ENCODE data around the gene ATP5ME. TPM values are rescaled to one million over a fixed set of nuclear protein-coding genes. Genes with fewer than 3 reads are reported as not detected.
A peak's percentile ranks its signal among the peaks of the same experiment; 100 is the strongest.

ATP5ME gene
- polyA plus RNA-seq, 3 donors, result 163 to 397 (median 367) TPM

DNA sequence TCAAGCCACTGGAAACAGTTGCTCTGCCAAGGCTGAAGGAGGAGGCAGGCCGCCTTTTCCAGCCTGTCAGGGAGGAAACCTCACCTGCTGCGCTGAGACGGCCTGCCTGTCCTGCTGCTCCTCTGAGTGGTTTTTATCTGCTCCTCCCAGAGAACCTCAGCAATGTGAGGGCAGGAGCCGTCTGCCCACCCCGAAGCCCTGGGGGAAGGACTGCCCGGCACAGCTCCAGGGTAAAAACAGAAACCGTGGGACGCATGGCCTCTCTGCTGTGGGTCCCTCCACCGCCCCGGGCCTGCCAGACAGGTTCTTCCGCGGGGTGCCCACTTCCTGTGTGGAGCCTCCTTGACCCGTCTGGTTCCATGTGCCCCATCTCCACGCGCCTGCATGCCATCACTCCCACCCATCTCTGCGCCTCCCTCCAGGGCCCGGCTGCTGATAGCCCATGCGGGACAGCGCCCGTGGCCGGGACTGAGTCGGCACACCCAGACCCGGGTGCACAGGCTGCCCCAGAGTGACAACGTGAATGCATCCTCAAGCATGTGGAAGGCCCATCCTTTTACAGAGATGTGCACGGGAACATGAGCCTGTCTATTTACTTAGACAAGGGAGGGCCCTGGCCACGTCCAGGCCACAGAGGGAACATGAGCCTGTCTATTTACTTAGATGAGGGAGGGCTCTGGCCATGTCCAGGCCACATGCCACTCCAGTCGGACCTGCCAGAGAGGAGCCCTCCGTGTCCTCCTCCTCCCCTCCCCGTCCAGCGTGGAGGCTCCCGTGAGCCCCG lies 18.9 kb upstream of the ATP5ME start:
- no peak for DNase-seq
- Mint-ChIP-seq H3K36me3 (no peaks in the 10 kb centered on the region), H3K27me3 (ENCODE audit: low read depth in 3 of 3) (peaks cover 11 to 24% (median 20%) of the 10 kb centered on the region in 3 donors), H3K4me1 (peaks cover 22% of the 10 kb centered on the region), H3K9me3 (peaks cover 0 to 3% (median 0%) of the 10 kb centered on the region in 7 donors), H3K27ac (peak overlapping the region in 1 of 7 donors; percentile 38), H3K4me3 (peak overlapping the region in 1 of 2 donors; percentile 39)
- Histone ChIP-seq H2AFZ (ENCODE audit: insufficient read depth, low read depth, low read length, poor library complexity, severe bottlenecking) (no peak overlapping the region), H3K4me3 (replicated peaks in 1 of 3; ENCODE audit: low read depth in 2 of 3, low read length in 3 of 3) (no peak overlapping the region), H3K4me1 (ENCODE audit: control insufficient read depth in 1 of 2, insufficient read depth in 2 of 2, low read length in 2 of 2) (peaks cover 24 to 25% of the 10 kb centered on the region in 2 donors), H3K36me3 (replicated peaks in 1 of 2; ENCODE audit: control insufficient read depth in 1 of 2, insufficient read depth in 2 of 2, low read length in 2 of 2) (no peaks in the 10 kb centered on the region), H3K9me3 (replicated peaks in 1 of 2; ENCODE audit: control insufficient read depth in 1 of 2, insufficient read depth in 1 of 2, low read length in 2 of 2) (no peaks in the 10 kb centered on the region), H4K20me1 (ENCODE audit: insufficient read depth, low read length) (no peaks in the 10 kb centered on the region), H3K4me2 (replicated peaks; ENCODE audit: extremely low read depth, low read length, poor library complexity, severe bottlenecking) (no peak overlapping the region), H3K9ac (ENCODE audit: insufficient read depth, low read length, poor library complexity, severe bottlenecking) (no peak overlapping the region), H3K27me3 (ENCODE audit: control insufficient read depth in 2 of 2, insufficient read depth in 2 of 2, low read length in 2 of 2) (no peaks in the 10 kb centered on the region), H3K79me2 (ENCODE audit: insufficient read depth, low read length) (peaks cover 20% of the 10 kb centered on the region), H3K27ac (ENCODE audit: low read depth in 1 of 2, low read length in 2 of 2) (no peak overlapping the region)
- 70% methylated on average over 24 of the region's 32 CpGs for WGBS (ENCODE audit: insufficient coverage)
- intact Hi-C loops (cut with micrococcal nuclease), result loop anchor here in 1 of 2 donors (10.0 kb wide), 1 partner anchor 242 kb away; the partner anchor contains the start of genes GAK and TMEM175
- TF ChIP-seq, protein P1, sequence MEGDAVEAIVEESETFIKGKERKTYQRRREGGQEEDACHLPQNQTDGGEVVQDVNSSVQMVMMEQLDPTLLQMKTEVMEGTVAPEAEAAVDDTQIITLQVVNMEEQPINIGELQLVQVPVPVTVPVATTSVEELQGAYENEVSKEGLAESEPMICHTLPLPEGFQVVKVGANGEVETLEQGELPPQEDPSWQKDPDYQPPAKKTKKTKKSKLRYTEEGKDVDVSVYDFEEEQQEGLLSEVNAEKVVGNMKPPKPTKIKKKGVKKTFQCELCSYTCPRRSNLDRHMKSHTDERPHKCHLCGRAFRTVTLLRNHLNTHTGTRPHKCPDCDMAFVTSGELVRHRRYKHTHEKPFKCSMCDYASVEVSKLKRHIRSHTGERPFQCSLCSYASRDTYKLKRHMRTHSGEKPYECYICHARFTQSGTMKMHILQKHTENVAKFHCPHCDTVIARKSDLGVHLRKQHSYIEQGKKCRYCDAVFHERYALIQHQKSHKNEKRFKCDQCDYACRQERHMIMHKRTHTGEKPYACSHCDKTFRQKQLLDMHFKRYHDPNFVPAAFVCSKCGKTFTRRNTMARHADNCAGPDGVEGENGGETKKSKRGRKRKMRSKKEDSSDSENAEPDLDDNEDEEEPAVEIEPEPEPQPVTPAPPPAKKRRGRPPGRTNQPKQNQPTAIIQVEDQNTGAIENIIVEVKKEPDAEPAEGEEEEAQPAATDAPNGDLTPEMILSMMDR (IDR thresholded peaks at IDR 0.05), result no peak

DNA sequence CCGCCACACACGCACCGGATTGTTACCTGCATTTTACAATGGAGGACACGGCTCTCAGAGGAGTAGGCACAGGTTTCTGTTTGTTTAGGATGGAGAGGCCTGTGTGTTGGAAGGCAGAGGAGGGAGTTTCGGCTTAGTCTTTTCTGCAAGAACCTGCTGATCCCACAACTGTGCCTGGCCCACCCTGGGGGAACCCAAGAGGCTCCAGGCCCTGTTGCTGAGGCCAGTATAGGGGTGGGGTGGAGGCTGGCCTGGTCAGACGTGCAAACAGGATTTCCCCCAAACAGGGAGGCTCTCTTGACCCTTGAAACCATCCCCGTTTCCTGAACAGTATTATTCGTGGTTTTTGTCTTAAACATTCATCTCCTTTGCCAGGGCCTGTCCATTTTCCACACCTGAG lies 15.6 kb upstream of the ATP5ME start:
- H3K9ac ChIP-seq (ENCODE audit: insufficient read depth, low read length, poor library complexity, severe bottlenecking), result peak overlapping the region; percentile 87
- H3K27me3 ChIP-seq (ENCODE audit: control insufficient read depth in 2 of 2, insufficient read depth in 2 of 2, low read length in 2 of 2), result no peaks in the 10 kb centered on the region
- Mint-ChIP-seq H3K27ac (peak overlapping the region; percentile 78 to 98 (median 82)), H3K27me3 (ENCODE audit: low read depth in 3 of 3) (peaks cover 4 to 14% (median 10%) of the 10 kb centered on the region in 3 donors), H3K4me1 (peaks cover 40% of the 10 kb centered on the region), H3K36me3 (peaks cover 11 to 12% of the 10 kb centered on the region in 2 donors), H3K9me3 (peaks cover 0 to 3% (median 0%) of the 10 kb centered on the region in 7 donors), H3K4me3 (peak overlapping the region; percentile 73 to 86)
- peak overlapping the region; percentile 97 for H2AFZ ChIP-seq (ENCODE audit: insufficient read depth, low read depth, low read length, poor library complexity, severe bottlenecking)
- H4K20me1 ChIP-seq (ENCODE audit: insufficient read depth, low read length), result peaks cover 15% of the 10 kb centered on the region
- H3K4me2 ChIP-seq (replicated peaks; ENCODE audit: extremely low read depth, low read length, poor library complexity, severe bottlenecking), result peak overlapping the region; percentile 86
- WGBS (ENCODE audit: insufficient coverage), result 80% methylated on average over 5 of the region's 8 CpGs
- H3K4me1 ChIP-seq (ENCODE audit: control insufficient read depth in 1 of 2, insufficient read depth in 2 of 2, low read length in 2 of 2), result peaks cover 42% of the 10 kb centered on the region in 2 donors
- TF ChIP-seq, protein P1 (IDR thresholded peaks at IDR 0.05), result no peak
- DNase-seq, result no peak
- peaks cover 2 to 18% of the 10 kb centered on the region in 2 donors for H3K36me3 ChIP-seq (replicated peaks in 1 of 2; ENCODE audit: control insufficient read depth in 1 of 2, insufficient read depth in 2 of 2, low read length in 2 of 2)
- peak overlapping the region; percentile 54 to 82 (median 73) for H3K4me3 ChIP-seq (replicated peaks in 1 of 3; ENCODE audit: low read depth in 2 of 3, low read length in 3 of 3)
- intact Hi-C loops (cut with micrococcal nuclease), result loop anchor here in 1 of 2 donors (2.0 to 10.0 kb wide), 4 partner anchors 15 to 893 kb away; partner anchors contain the start of genes GAK, PCGF3, TMEM175 and ZNF141
- peak overlapping the region; percentile 99 for H3K27ac ChIP-seq (ENCODE audit: low read depth in 1 of 2, low read length in 2 of 2)
- peaks cover 35% of the 10 kb centered on the region for H3K79me2 ChIP-seq (ENCODE audit: insufficient read depth, low read length)
- H3K9me3 ChIP-seq (replicated peaks in 1 of 2; ENCODE audit: control insufficient read depth in 1 of 2, insufficient read depth in 1 of 2, low read length in 2 of 2), result no peaks in the 10 kb centered on the region
